Lung microvascular endothelial cell (primary cell): ENCODE results near the gene PDIK1L. TPM values are rescaled to one million over a fixed set of nuclear protein-coding genes. Genes with fewer than 3 reads are reported as not detected.

Source experiments
- DNase-seq, 2 donors: peaks; one replicate each; pipeline versions ENCODE4 v3.0.0 to v3.0.0-alpha.2; 2010; ENCODE audit warnings: low read depth in 2 of 2
- total RNA-seq: library from RNA; depleted of rRNA; stranded (reverse); fragments of >200 nt; gene quantifications from 2 replicates; pipeline ENCODE4 v1.2.1, GENCODE V29; 2014

PDIK1L gene
- 3.7 and 4.2 TPM in 2 replicates for total RNA-seq

GRCh38 chr1:26111530-26112406 is at the start of gene PDIK1L:
Gene PDIK1L, plus strand, starts transcription at chr1:26111824. Its CDS starts 2,485 bp downstream, at chr1:26114309.
- peak; percentile 98 for DNase-seq

GRCh38 chr1:26064553-26064952 is 47.1 kb upstream of the PDIK1L start:
- no peak for DNase-seq

- no peak for DNase-seq
Measured at GRCh38 chr1:26066160-26066559, 45.5 kb upstream of the PDIK1L start.

DNA sequence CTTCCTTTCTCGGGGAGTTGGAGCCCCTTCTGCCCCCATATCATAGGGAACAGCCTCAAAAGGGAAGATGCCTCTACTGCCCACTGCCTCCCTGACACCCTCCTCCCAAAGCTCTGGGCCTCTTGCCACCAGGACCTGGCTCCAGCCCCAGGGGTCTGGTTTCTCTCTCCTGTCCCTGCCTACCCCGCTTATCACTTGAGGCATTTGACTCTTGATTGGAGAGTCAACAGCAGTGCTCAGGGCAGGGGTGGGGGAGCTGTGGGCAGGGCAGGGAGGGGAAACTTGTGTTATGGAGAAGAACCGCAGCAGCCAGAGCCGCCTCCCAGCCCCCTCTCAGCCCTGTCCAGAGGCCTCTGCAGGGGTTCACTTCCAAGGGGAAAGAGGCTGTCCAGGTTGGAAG is 44.8 kb upstream of the PDIK1L start:
- no peak for DNase-seq

DNA sequence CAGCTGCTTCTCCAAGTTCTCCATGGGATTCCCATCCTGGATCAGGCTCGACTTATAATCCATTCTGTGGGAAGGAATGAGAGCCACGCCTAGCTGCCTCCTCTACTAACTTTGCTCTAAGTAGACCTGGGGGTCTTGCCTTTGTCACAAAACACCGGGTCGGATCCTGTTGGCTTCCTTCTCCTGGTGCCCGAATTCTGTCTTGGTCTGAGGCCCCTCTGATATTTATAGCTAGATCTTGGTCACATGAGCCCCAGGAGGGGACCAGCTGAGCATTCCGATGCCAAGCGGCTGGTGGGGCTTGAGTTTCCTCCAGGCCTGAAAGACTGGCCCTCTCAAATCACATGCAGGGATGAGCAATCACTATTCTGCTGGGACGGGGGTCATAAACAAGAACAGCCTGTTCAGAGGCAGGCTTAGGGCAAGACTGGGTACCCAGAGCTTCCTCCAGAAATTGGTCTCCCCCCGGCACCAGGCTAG is 44.2 kb upstream of the PDIK1L start, which contains the start of gene TRIM63:
Gene TRIM63, minus strand, starts transcription at position 199 of the 480 bp plus-strand sequence. Its CDS starts 136 bp downstream, at position 63.
- DNase-seq, result no peak

GRCh38 chr1:26069941-26070295 is 41.7 kb upstream of the PDIK1L start:
- DNase-seq, result no peak

- no peak for DNase-seq
Measured at GRCh38 chr1:26070296-26070962, 41.2 kb upstream of the PDIK1L start.

- no peak for DNase-seq
Measured at GRCh38 chr1:26070963-26071342, 40.7 kb upstream of the PDIK1L start.

DNA sequence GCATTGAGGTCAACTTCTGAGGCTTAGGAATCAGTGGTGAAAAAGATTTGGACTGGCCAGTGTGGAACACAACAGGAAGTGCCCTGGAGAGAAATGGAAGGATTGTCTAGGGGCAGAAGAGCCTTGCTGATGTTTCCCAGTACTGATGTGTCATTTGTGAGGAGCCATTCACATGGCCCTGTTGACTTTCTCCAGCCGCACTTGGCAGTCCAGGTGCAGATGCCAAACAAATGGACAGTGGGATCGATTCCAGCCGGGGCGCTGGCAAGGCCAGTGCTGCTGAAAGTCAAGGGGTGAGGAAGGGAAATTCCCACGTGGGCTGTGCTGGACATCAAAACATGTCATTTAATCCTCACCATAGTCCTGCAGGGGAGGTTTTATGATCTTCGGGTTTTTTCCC is 39.3 kb upstream of the PDIK1L start:
- DNase-seq, result peak; percentile 9 to 25

DNA sequence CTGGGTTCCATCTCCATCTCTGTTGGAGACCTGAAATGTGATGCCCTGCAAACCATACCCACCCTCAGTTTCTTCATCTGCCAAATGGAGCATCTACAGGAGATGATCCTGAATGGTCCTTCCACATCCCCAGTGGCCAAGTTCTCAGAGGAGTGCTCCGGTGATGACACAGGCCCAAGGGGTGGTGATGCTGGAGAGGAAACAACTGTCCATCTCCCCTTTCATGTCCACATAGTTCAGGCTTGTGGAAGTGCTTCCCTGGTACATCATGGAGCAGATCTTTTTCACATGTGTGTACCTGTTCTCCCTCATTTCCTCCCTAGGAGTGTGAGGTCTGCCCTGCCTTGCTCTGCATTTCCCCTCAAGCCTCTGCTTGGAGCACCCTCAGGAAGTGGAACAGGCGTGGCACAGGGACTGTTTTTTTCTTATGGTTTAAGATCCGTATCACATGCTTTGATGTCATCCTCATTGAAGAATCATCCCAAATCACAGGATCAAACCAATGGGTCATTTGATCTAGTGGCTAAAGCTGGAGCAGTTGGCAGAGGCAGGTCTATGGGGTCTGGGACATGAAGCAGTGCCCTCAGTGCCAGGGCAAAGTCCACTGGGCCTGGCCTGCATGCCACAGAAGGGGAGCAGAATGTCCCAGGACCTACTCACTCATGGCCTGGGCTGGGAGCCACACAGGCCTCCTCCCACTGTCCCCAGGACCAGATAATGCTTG is 36.0 kb upstream of the PDIK1L start:
- DNase-seq, result no peak

DNA sequence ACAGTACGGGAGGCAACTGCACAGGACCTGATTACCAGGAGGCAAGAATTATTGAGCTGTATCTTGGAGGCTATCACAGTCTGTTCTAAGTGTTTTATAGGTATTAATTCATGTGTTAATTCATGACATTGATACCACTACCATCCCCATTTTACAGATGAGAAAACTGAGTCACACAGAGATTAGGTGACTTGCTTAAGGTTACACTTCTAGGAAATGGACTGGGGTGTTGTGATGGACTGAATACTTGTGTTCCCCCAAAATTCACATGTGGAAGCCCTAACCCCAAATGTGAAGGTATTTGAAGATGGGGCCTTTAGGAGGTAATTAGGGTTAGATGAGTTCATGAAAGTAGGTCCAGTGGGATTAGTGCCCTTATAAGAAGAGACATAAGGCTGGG is 34.1 kb upstream of the PDIK1L start:
- no peak for DNase-seq

- DNase-seq, result no peak
Measured at GRCh38 chr1:26078286-26079177, 33.1 kb upstream of the PDIK1L start.

- DNase-seq, result no peak
Measured at GRCh38 chr1:26079178-26079563, 32.5 kb upstream of the PDIK1L start.

DNA sequence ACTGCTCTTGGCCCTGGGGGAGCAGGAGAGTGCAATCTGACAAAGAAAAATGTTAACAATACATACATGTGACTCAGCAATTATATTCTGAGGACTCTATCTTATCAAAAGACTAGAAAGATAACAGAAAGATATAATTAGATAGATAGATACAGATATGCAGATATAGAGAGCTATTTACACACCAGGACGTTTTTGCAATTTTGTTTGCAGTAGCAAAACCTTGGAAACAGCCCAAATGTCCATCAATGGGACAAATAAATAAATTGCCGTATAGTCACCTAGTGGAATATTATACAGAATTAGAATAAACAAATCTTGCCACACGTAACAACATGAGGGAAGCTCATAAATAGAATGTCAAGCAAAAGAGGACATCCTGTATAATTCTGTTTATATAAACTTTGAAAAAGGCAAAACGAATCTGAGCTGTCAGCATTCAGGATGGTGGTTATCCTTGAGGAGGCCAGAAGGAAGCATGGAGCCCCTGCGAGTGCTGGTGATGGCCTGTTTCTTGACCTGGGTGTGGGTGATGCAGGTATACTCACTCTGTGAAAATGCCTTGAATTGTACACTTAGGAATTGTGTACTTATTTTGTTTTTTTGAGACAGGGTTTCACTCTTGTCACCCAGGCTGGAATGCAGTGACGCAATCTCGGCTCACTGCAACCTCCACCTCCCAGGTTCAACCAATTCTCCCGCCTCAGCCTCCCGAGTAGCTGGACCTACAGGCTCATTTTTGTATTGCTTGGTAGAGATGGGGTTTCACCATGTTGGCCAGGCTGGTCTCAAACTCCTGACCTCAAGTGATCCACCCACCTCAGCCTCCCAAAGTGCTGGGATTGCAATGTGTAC is 31.4 kb upstream of the PDIK1L start:
- no peak for DNase-seq

DNA sequence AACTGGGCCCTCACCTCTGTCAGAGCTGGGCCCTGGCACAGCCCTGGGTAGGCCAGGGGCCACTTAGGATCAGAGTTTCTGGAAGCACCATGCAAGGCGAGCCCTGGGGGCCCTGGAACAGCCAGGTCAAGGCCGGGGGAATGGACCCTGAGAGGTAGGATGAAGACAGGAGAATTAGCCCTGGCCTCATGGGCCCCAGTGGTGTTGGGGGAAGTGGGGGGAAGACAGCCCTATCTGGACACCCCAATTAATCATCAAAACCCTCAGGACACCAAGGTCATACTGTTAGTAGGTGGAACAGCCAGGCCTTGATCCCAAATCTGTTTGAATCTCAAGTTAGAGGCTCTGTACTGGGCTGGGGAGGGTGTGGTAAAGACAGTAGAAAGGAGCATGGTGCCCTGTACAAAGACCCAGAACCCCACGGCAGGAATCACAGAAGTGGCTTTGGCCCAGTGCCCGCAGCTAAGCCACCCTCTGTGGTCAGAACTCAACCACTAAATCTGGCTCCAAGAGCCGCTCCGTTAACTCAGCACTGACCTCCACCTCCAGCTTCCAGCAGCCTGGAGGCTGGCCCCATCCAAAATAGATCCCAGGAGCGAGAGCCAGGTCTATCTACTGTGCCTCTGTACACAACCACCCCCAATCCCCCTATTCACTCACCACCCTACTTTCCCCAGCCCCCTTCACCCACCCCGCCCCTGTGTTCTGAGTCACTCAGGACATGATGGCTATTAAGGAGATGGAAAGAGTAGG is 30.2 kb upstream of the PDIK1L start:
- no peak for DNase-seq

DNA sequence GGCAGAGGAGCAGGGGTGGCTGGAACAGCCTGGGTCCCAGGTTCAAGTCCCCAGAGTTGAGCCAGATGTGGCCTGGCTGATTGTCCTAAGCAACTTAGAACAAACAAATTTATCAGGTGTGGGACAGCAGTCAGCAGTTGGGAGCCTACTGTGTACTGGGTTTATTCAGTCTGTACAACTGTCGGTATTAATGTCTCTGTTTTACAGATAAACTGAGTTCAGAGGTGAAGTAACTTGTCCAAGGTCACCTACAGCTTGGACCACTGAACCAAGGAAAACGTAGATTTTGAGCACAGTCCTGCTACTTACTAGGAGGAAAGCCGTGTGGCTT is 29.6 kb upstream of the PDIK1L start:
- DNase-seq, result no peak

- peak in 1 of 2 donors; percentile 21 for DNase-seq
Measured at GRCh38 chr1:26083208-26083607, 28.4 kb upstream of the PDIK1L start.

DNA sequence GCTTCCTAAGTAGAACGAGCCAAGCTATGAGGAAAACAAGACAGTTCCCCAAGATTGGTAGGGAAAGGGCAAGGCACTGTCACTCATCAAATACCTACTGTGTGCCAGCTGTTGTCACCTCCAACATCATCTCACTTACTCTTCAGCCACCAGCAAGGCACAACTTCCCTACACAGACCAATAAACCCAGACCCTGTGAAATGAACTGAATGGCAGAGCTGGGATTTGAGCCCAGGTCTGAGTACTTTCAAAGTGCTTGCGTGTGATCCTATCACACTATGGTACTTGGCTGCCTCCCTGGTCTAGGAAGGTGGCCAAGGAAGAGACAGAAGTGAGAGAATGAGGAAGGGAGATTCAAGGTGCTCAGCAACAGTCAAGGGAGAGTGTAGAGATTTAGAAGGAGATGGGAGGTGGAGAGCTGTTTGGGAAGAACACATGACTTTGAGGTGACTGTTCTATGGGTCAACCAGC is 27.5 kb upstream of the PDIK1L start:
- no peak for DNase-seq

DNA sequence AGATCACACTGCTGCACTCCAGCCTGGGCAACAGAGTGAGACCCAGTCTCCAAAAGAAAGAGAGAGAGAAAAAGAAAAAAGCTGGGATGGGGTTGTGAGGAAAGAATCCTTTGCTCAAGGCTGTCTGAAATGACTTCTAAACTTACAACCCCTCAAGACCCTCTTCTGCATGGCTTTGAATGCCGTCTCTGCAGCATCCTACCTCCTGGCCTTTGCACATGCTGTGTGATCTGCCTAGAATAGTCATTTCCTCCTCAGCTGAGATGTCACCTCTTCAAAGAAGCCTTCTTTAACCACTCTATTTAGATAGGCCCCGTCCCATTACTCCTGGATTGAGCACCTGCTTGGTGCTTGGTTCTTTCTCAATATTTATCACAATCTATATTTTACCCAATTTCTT is 26.8 kb upstream of the PDIK1L start:
- no peak for DNase-seq
